ENCODE results near the gene ZNF709.
A peak's percentile ranks its signal among the peaks of the same experiment; 100 is the strongest.
"Not testable (repeated sequence)": the region's sequence is repeated elsewhere in the genome, so short reads cannot be mapped to it uniquely, and the experiment has no call there.

The ZNF709 gene

GRCh38 chr19:12450844-12451243, 33.8 kb downstream of the ZNF709 start:
- H3K4me1 ChIP-seq (ENCODE audit: insufficient read depth, low read length): no peaks in the 10 kb centered on the region
- peaks cover 48% of the 10 kb centered on the region for H3K9me3 ChIP-seq (ENCODE audit: insufficient read depth, low read depth, low read length)
- H3K4me3 ChIP-seq (ENCODE audit: low read length): no peak overlapping the region
- H3K27me3 ChIP-seq (ENCODE audit: insufficient read depth, low read length): no peaks in the 10 kb centered on the region
- WGBS: 82% methylated on average over 10 of the region's 10 CpGs
- H3K27ac ChIP-seq (ENCODE audit: low read depth, low read length): no peak overlapping the region
- no peak overlapping the region for H3K9ac ChIP-seq (ENCODE audit: low read depth, low read length)
- no peaks in the 10 kb centered on the region for H3K36me3 ChIP-seq (ENCODE audit: insufficient read depth, low read length)

- Histone ChIP-seq H3K27me3 (ENCODE audit: insufficient read depth, low read length) (no peaks in the 10 kb centered on the region), H3K4me1 (ENCODE audit: insufficient read depth, low read length) (no peaks in the 10 kb centered on the region), H3K36me3 (ENCODE audit: insufficient read depth, low read length) (no peaks in the 10 kb centered on the region), H3K9ac (ENCODE audit: low read depth, low read length) (no peak overlapping the region), H3K9me3 (ENCODE audit: insufficient read depth, low read depth, low read length) (peaks cover 41% of the 10 kb centered on the region), H3K4me3 (ENCODE audit: low read length) (no peak overlapping the region), H3K27ac (ENCODE audit: low read depth, low read length) (no peak overlapping the region)
- WGBS: 66% methylated on average over 2 of the region's 2 CpGs
Measured at GRCh38 chr19:12448808-12449207, 35.8 kb downstream of the ZNF709 start.

- peak within 1 kb of the TSS; percentile 88 for H3K9ac ChIP-seq (ENCODE audit: low read depth, low read length)
- no peaks in the 10 kb centered on the region for H3K9me3 ChIP-seq (ENCODE audit: insufficient read depth, low read depth, low read length)
- H3K27me3 ChIP-seq (ENCODE audit: insufficient read depth, low read length): no peaks in the 10 kb centered on the region
- H3K36me3 ChIP-seq (ENCODE audit: insufficient read depth, low read length): no peaks in the 10 kb centered on the region
- peak within 1 kb of the TSS; percentile 88 for H3K27ac ChIP-seq (ENCODE audit: low read depth, low read length)
- WGBS: under 1% methylated on average over 59 of the region's 59 CpGs
- H3K4me3 ChIP-seq (ENCODE audit: low read length): peak within 1 kb of the TSS; percentile 92
- H3K4me1 ChIP-seq (ENCODE audit: insufficient read depth, low read length): no peaks in the 10 kb centered on the region
Measured at GRCh38 chr19:12440541-12441316, 43.9 kb downstream of the ZNF709 start, which contains the start of gene ZNF443. Gene ZNF443, minus strand, starts transcription at chr19:12441021. Its CDS starts 107 bp downstream, at chr19:12440914.

GRCh38 chr19:12439686-12440540, 44.7 kb downstream of the ZNF709 start:
- Histone ChIP-seq H3K4me3 (ENCODE audit: low read length) (peak overlapping the region; percentile 92), H3K27ac (ENCODE audit: low read depth, low read length) (peak overlapping the region; percentile 88), H3K9ac (ENCODE audit: low read depth, low read length) (peak overlapping the region; percentile 88)
- H3K9me3 ChIP-seq (ENCODE audit: insufficient read depth, low read depth, low read length); H3K27me3 ChIP-seq (ENCODE audit: insufficient read depth, low read length); H3K4me1 ChIP-seq (ENCODE audit: insufficient read depth, low read length); H3K36me3 ChIP-seq (ENCODE audit: insufficient read depth, low read length): not testable (repeated sequence)
- WGBS: 3% methylated on average over 22 of the region's 28 CpGs

- not testable (repeated sequence) for H3K4me3 ChIP-seq (ENCODE audit: low read length); H3K4me1 ChIP-seq (ENCODE audit: insufficient read depth, low read length); H3K9ac ChIP-seq (ENCODE audit: low read depth, low read length); H3K27me3 ChIP-seq (ENCODE audit: insufficient read depth, low read length); H3K27ac ChIP-seq (ENCODE audit: low read depth, low read length)
- 95% methylated on average over 6 of the region's 6 CpGs for WGBS
- H3K9me3 ChIP-seq (ENCODE audit: insufficient read depth, low read depth, low read length): peaks cover 44% of the 10 kb centered on the region
- peaks cover 50% of the 10 kb centered on the region for H3K36me3 ChIP-seq (ENCODE audit: insufficient read depth, low read length)
Measured at GRCh38 chr19:12430726-12431299, 53.8 kb downstream of the ZNF709 start.

GRCh38 chr19:12425888-12426274, 58.7 kb downstream of the ZNF709 start:
- Histone ChIP-seq H3K4me3 (ENCODE audit: low read length) (no peak overlapping the region), H3K27ac (ENCODE audit: low read depth, low read length) (no peak overlapping the region), H3K9ac (ENCODE audit: low read depth, low read length) (no peak overlapping the region), H3K4me1 (ENCODE audit: insufficient read depth, low read length) (no peaks in the 10 kb centered on the region), H3K27me3 (ENCODE audit: insufficient read depth, low read length) (no peaks in the 10 kb centered on the region), H3K9me3 (ENCODE audit: insufficient read depth, low read depth, low read length) (peaks cover 36% of the 10 kb centered on the region), H3K36me3 (ENCODE audit: insufficient read depth, low read length) (peaks cover 29% of the 10 kb centered on the region)
- 99% methylated on average over 2 of the region's 4 CpGs for WGBS

DNA sequence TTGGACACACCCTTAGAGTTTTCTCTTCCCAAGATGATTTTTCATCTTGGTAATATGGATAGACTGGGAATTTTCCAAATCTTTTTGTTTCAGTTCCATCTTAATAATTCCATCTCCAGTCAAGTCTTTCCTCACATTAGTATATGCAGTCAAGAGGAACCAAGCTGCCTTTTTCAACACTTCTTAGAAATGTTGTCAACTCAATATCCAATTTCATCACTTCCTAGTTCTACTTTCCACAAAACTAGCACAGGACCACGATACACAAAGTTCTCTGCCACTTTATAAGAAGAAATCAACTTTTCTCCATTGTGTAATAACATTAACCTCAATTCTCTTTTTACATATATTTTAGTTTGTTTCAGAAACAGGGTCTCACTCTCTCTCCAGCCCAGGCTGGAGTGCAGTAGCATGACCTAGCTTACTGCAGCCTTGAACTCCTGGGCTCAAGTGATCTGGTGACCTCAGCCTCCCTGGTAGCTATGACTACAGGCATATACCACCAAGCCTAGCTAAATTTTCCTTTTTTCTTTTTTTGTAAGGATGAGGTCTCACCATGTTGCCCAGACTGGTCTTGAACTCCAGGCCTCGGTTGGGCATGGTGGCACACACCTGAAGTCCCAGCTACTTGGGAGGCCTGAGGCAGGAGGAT, 59.3 kb downstream of the ZNF709 start:
- H3K4me1 ChIP-seq (ENCODE audit: insufficient read depth, low read length): no peaks in the 10 kb centered on the region
- H3K4me3 ChIP-seq (ENCODE audit: low read length): no peak overlapping the region
- H3K27me3 ChIP-seq (ENCODE audit: insufficient read depth, low read length): no peaks in the 10 kb centered on the region
- no peak overlapping the region for H3K27ac ChIP-seq (ENCODE audit: low read depth, low read length)
- peaks cover 24% of the 10 kb centered on the region for H3K36me3 ChIP-seq (ENCODE audit: insufficient read depth, low read length)
- WGBS: 95% methylated on average over 2 of the region's 2 CpGs
- no peak overlapping the region for H3K9ac ChIP-seq (ENCODE audit: low read depth, low read length)
- peaks cover 31% of the 10 kb centered on the region for H3K9me3 ChIP-seq (ENCODE audit: insufficient read depth, low read depth, low read length)

GRCh38 chr19:12417273-12417672, 67.3 kb downstream of the ZNF709 start:
- peaks cover 29% of the 10 kb centered on the region for H3K9me3 ChIP-seq (ENCODE audit: insufficient read depth, low read depth, low read length)
- H3K9ac ChIP-seq (ENCODE audit: low read depth, low read length); H3K4me3 ChIP-seq (ENCODE audit: low read length); H3K27me3 ChIP-seq (ENCODE audit: insufficient read depth, low read length); H3K4me1 ChIP-seq (ENCODE audit: insufficient read depth, low read length); H3K36me3 ChIP-seq (ENCODE audit: insufficient read depth, low read length); H3K27ac ChIP-seq (ENCODE audit: low read depth, low read length): not testable (repeated sequence)
- WGBS: 91% methylated on average over 5 of the region's 5 CpGs

- Histone ChIP-seq H3K36me3 (ENCODE audit: insufficient read depth, low read length) (no peaks in the 10 kb centered on the region), H3K9me3 (ENCODE audit: insufficient read depth, low read depth, low read length) (peaks cover 20% of the 10 kb centered on the region)
Measured at GRCh38 chr19:12411893-12412292, 72.7 kb downstream of the ZNF709 start.

More at GRCh38 chr19:12411893-12412292, 72.7 kb downstream of the ZNF709 start:
- no peaks in the 10 kb centered on the region for H3K27me3 ChIP-seq (ENCODE audit: insufficient read depth, low read length)
- no peak overlapping the region for H3K27ac ChIP-seq (ENCODE audit: low read depth, low read length)
- 96% methylated on average over 2 of the region's 2 CpGs for WGBS
- H3K9ac ChIP-seq (ENCODE audit: low read depth, low read length): no peak overlapping the region
- no peak overlapping the region for H3K4me3 ChIP-seq (ENCODE audit: low read length)
- H3K4me1 ChIP-seq (ENCODE audit: insufficient read depth, low read length): no peaks in the 10 kb centered on the region

Measured in HUES64 (cell line).